ENCODE results near the gene MAP7D1. TPM values are rescaled to one million over a fixed set of nuclear protein-coding genes. Genes with fewer than 3 reads are reported as not detected.

The MAP7D1 gene
- total RNA-seq: 165 and 166 TPM in 2 replicates
- long read RNA-seq, partial matches to known transcripts: 0 of 4 reads
- long read RNA-seq, other reads (novel, unspliced or antisense): 4 of 4 reads

DNA sequence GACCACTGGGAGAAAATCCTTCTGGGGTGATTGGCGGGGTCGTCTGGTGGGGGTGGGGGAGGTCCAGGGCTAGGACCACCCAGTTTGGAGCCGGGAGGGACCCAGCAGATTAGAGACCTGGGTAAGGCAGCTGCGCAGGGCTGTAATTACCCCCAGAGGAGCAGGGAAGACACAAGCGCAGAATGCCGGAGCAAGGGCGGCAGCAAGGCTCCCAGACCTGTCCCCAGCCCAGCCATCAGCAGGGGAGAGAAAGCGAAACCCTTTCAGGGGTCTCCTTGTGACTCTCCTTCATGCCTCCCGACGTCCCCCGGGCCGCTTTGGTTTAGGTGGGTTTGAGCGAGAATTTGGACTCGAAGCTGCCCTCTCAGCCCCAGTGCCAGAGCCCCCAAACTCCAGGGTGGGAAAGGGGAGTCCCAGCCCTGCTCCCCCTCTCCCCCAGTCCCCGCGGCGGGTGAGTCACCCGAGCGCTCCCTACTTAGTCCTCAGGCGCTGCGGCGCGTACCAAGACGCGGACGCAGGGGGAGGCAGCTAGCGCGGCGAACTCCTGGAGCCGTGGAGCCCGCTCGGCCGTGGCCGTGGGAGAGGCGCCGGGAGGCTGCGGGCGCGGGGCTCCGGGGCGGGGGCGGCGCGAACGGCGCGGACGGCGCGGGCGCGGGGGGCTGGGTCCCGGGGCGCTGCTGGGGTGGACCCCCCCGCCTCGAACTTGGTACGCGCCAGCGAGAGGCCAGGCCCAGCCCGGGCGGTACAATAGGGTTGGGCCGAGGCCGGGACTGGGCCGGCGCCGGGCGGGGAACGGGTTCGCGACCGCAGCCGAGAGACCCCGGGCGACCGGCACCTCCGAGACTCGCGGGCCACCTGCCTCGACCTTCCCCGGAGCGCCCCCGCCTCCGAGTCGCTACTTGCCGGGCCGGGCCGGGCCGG, at the start of gene MAP7D1:
Gene MAP7D1 (plus strand): TSS at position 753 of the 921 bp plus-strand sequence. CDS start 258 bp downstream, outside the sequence.
- no peaks in the 10 kb centered on the region for H3K27me3 Mint-ChIP-seq (ENCODE audit: low read depth)
- H3K27ac Mint-ChIP-seq (ENCODE audit: unreplicated experiment): peak within 1 kb of the TSS; percentile 98
- H3K36me3 Mint-ChIP-seq (ENCODE audit: low read depth): peaks cover 4% of the 10 kb centered on the region
- no peaks in the 10 kb centered on the region for H3K9me3 Mint-ChIP-seq
- H3K4me1 Mint-ChIP-seq: peaks cover 71% of the 10 kb centered on the region
- H3K4me3 Mint-ChIP-seq: peak within 1 kb of the TSS; percentile 95
- peak; percentile 71 for DNase-seq (ENCODE audit: low read depth, low spot score)
- TF ChIP-seq, protein P1, sequence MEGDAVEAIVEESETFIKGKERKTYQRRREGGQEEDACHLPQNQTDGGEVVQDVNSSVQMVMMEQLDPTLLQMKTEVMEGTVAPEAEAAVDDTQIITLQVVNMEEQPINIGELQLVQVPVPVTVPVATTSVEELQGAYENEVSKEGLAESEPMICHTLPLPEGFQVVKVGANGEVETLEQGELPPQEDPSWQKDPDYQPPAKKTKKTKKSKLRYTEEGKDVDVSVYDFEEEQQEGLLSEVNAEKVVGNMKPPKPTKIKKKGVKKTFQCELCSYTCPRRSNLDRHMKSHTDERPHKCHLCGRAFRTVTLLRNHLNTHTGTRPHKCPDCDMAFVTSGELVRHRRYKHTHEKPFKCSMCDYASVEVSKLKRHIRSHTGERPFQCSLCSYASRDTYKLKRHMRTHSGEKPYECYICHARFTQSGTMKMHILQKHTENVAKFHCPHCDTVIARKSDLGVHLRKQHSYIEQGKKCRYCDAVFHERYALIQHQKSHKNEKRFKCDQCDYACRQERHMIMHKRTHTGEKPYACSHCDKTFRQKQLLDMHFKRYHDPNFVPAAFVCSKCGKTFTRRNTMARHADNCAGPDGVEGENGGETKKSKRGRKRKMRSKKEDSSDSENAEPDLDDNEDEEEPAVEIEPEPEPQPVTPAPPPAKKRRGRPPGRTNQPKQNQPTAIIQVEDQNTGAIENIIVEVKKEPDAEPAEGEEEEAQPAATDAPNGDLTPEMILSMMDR (conservative IDR thresholded peaks at IDR 0.05): no peak

DNA sequence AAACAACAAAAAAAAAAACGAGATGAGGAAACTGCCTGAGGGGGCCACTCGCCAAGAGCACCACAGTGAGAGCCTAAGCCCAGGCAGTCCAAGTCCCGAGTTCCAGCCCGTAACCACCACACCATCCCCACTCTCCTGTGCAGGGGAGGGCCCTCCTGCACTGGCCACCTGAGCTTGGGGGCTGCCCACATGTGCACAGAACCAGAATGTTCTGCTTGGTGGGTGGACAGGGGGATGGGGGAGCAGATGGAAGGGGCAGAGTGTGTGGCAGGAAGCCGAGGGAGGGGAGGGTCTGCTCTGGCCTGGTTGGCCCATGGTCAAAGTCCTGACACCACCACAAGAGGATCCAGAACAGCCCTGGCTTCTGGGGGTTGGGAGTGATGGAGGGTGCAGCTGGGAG, 49.7 kb upstream of the MAP7D1 start:
- Mint-ChIP-seq H3K4me1 (no peaks in the 10 kb centered on the region), H3K27ac (ENCODE audit: unreplicated experiment) (no peak overlapping the region), H3K4me3 (no peak overlapping the region), H3K36me3 (ENCODE audit: low read depth) (no peaks in the 10 kb centered on the region), H3K27me3 (ENCODE audit: low read depth) (no peaks in the 10 kb centered on the region), H3K9me3 (no peaks in the 10 kb centered on the region)
- TF ChIP-seq, protein P1 (conservative IDR thresholded peaks at IDR 0.05): no peak
- DNase-seq (ENCODE audit: low read depth, low spot score): no peak

DNA sequence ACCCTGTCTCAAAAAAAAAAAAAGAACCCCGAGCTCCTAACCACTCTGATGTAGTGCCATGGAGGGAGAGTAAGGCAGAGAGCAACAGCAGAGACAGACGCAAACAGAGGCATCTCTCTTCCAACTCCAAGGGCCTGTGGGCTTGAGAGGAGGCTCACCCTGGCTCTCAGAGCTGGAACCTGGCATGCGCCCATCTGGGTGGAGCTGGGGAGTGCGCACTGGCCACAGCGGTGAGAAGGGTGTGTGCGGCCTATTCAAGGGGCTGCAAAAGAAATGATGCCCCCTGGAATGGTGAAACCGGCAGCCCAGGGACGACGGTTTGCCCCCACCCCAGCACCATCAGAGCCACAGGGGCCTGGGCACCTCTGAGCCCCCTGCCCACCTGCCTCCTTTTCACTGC, 48.6 kb upstream of the MAP7D1 start:
- Mint-ChIP-seq H3K4me3 (no peak overlapping the region), H3K27me3 (ENCODE audit: low read depth) (no peaks in the 10 kb centered on the region), H3K36me3 (ENCODE audit: low read depth) (no peaks in the 10 kb centered on the region), H3K27ac (ENCODE audit: unreplicated experiment) (no peak overlapping the region), H3K9me3 (no peaks in the 10 kb centered on the region), H3K4me1 (no peaks in the 10 kb centered on the region)
- no peak for DNase-seq (ENCODE audit: low read depth, low spot score)
- TF ChIP-seq, protein P1 (conservative IDR thresholded peaks at IDR 0.05): no peak

DNA sequence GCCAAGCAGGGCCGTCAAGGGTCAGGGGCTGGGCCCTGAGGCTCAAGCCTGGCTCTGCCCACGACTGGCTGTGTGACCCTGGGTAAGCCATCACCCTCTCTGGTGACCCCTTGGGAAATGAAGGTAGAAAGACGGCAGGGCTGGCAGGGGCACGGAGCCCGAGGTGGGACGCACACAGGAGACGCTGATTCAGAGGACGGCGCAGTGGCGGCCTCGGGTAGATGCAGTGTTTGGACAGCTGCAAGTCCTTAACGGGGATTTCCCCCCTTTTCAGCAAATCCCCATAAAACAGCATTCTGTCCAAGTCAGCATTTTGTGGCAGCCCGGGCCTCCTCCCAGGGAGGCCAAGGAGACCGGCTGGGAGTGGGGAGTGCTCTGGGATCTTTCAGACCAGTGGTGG, 47.6 kb upstream of the MAP7D1 start:
- no peaks in the 10 kb centered on the region for H3K36me3 Mint-ChIP-seq (ENCODE audit: low read depth)
- no peak overlapping the region for H3K4me3 Mint-ChIP-seq
- no peaks in the 10 kb centered on the region for H3K9me3 Mint-ChIP-seq
- TF ChIP-seq, protein P1 (conservative IDR thresholded peaks at IDR 0.05): no peak
- no peak for DNase-seq (ENCODE audit: low read depth, low spot score)
- no peaks in the 10 kb centered on the region for H3K4me1 Mint-ChIP-seq
- H3K27ac Mint-ChIP-seq (ENCODE audit: unreplicated experiment): peak overlapping the region; percentile 57
- H3K27me3 Mint-ChIP-seq (ENCODE audit: low read depth): no peaks in the 10 kb centered on the region

DNA sequence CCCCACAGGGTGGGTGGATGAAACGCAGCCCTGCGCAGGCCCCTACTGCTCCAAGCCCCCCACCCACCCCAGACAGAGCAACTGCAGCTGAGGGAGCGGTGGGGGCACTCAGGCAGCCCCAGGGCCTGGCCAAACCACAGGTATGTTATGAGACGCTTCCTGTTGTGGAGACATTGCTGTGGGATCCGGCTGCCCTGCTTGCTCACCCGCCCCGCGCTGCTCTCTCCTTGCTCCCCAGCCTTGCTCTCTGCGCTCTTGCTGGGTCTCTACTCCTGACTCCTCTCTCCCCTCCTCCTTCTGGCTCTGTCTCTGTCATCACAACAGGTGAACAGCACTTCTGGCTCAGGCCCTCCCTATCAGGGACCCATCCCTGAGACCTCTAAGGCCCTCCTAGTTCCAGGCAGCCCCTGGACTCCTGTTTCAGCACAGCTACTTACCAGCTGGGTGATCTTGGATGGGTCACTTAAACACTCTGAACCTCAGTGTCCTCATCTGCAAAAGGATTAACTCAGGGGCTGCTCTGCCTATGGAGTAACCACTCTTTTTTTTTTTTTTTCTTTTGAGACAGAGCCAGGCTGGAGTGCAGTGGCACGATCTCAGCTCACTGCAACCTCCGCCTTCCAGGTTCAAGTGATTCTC, 46.8 kb upstream of the MAP7D1 start:
- no peak overlapping the region for H3K27ac Mint-ChIP-seq (ENCODE audit: unreplicated experiment)
- TF ChIP-seq, protein P1 (conservative IDR thresholded peaks at IDR 0.05): no peak
- no peak overlapping the region for H3K4me3 Mint-ChIP-seq
- H3K36me3 Mint-ChIP-seq (ENCODE audit: low read depth): no peaks in the 10 kb centered on the region
- DNase-seq (ENCODE audit: low read depth, low spot score): no peak
- no peaks in the 10 kb centered on the region for H3K4me1 Mint-ChIP-seq
- H3K27me3 Mint-ChIP-seq (ENCODE audit: low read depth): no peaks in the 10 kb centered on the region
- H3K9me3 Mint-ChIP-seq: no peaks in the 10 kb centered on the region

Measured in neural crest cell (in vitro differentiated cells).